CD4-positive, alpha-beta T cell (primary cell): ENCODE measurements around the gene EIPR1. TPM values are rescaled to one million over a fixed set of nuclear protein-coding genes. Genes with fewer than 3 reads are reported as not detected.

ENCODE experiments used
- ATAC-seq: fragments of 200-7000 bp; cut with Tn5 transposase; one replicate; pipeline ENCODE4 v1.10.0; 2022; ENCODE audit warnings: mild to moderate bottlenecking; ENCODE audit not compliant: poor library complexity
- CTCF ChIA-PET: fragments of 350-600 bp; sonication (Branson Sonifier 250); formaldehyde crosslinking; loops from one replicate; lab custom pipeline; 2021; ENCODE audit warnings: antibody characterized with exemption, inconsistent platforms; lab: Charles Lee
- POLR2A ChIA-PET: fragments of 350-600 bp; sonication (Branson Sonifier 250); formaldehyde crosslinking; loops from one replicate; lab custom pipeline; 2021; ENCODE audit warnings: antibody characterized with exemption, inconsistent platforms; lab: Charles Lee
- DNase-seq, 14 experiments: peaks; one replicate each; pipeline ENCODE4 v3.0.0-alpha.2; 2013 to 2020; ENCODE audit warnings: mixed read lengths in 2 of 14
- H3K27ac ChIP-seq, 2 donors: one replicate each; pipeline versions ENCODE4 v1.5.1 to v1.7.0; 2013; ENCODE audit warnings: low read length in 2 of 2, low read depth in 1 of 2, mild to moderate bottlenecking in 1 of 2
- H3K27me3 ChIP-seq, 2 experiments: 1 replicate in 1 of 2; 2 replicates in 1 of 2; pipeline versions ENCODE4 v1.6.1 to v1.7.0; 2013; ENCODE audit warnings: low read length in 2 of 2, control low read depth in 1 of 2, mild to moderate bottlenecking in 1 of 2, moderate library complexity in 1 of 2; ENCODE audit not compliant: insufficient read depth in 2 of 2, control insufficient read depth in 1 of 2
- H3K36me3 ChIP-seq: one replicate; pipeline ENCODE4 v1.6.1; 2013; ENCODE audit warnings: low read length, control low read depth; ENCODE audit not compliant: insufficient read depth
- H3K4me1 ChIP-seq: one replicate; pipeline ENCODE4 v1.6.1; 2013; ENCODE audit warnings: low read length, control low read depth; ENCODE audit not compliant: insufficient read depth
- H3K4me3 ChIP-seq: one replicate; pipeline ENCODE4 v1.5.1; 2013; ENCODE audit warnings: mild to moderate bottlenecking, low read length, moderate library complexity
- H3K9me3 ChIP-seq, 2 experiments: 1 replicate in 1 of 2; 2 replicates in 1 of 2; pipeline versions ENCODE4 v1.6.1 to v1.7.0; 2013; ENCODE audit warnings: low read length in 2 of 2, mild to moderate bottlenecking in 2 of 2, control low read depth in 1 of 2, moderate library complexity in 1 of 2; ENCODE audit not compliant: control insufficient read depth in 1 of 2, insufficient read depth in 1 of 2
- H3K27ac Mint-ChIP-seq: one replicate; pipeline ENCODE4 v1.8.0; 2020; ENCODE audit warnings: mixed read lengths
- H3K27me3 Mint-ChIP-seq: one replicate; pipeline ENCODE4 v1.8.0; 2021; ENCODE audit warnings: mixed read lengths
- H3K36me3 Mint-ChIP-seq: one replicate; pipeline ENCODE4 v1.8.0; 2021; ENCODE audit warnings: low read depth, mixed read lengths
- H3K4me1 Mint-ChIP-seq: one replicate; pipeline ENCODE4 v1.8.0; 2021; ENCODE audit warnings: low read depth, mixed read lengths
- H3K4me3 Mint-ChIP-seq: one replicate; pipeline ENCODE4 v1.8.0; 2020; ENCODE audit warnings: mild to moderate bottlenecking, mixed read lengths
- H3K9me3 Mint-ChIP-seq: one replicate; pipeline ENCODE4 v1.8.0; 2020; ENCODE audit warnings: mixed read lengths
- intact Hi-C, 2 experiments: fragments of 100-400 bp; cut with DNase I in 1 of 2; cut with micrococcal nuclease in 1 of 2; formaldehyde crosslinking; loops; one replicate each; pipeline versions ENCODE4 v1.15.1 to v1.9.0; 2023 to 2025; cut with DNase I, micrococcal nuclease
- total RNA-seq, 174 experiments: library from RNA in 2 of 174; stranded (reverse) in 2 of 174; gene quantifications; one replicate each; pipeline ENCODE4 v1.2.3 and lab custom pipeline; 2021 to 2026
- TF ChIP-seq, protein P1 (sequence below): fragments of 200-600 bp; IDR thresholded peaks from one replicate; pipeline ENCODE4 v1.8.0; 2022; ENCODE audit warnings: antibody characterized with exemption, mild to moderate bottlenecking

EIPR1 gene
- total RNA-seq, 2 experiments from 2014 or later = 11.0 to 12.4 TPM

DNA sequence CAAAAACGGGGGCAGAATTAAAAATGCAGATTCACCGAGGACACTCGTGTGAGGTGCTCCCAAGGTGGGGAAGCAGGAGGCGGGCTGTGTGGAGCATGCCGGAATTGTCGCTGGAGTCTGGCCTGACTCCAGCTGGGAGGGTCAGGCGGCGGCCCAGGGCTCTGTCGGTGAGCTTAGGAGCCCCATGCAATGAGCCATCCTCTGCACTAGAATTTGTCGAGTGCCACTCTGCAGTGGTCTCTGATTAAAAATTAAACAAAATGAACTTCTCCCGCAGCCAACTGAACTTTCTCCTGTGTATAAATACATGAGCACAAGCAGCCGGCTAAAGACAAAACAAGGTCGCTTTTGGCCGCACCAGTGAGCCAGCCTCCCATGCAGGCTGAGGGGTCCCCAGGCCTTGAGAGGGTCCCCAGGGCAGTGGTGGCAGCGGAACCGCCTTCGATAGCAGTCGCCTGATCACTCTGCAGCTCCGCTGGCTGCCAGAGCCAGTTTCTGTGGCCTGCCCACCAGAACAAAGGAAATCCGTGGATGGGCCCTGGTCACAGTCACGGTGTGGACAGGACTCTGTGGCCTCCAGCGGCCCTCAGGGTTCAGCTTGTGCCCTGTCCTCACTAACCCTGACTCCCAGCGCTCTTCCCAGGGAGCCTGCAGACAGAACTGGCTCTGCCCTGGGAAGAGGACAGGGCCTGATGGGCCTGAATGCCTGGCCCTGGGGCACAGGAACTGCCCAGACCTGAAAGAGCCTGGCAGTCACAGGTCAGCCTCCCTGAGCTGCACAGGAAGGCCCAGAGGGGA is 201.3 kb downstream of the EIPR1 start:
- H3K4me1 Mint-ChIP-seq = no peaks in the 10 kb centered on the region
- Histone ChIP-seq H3K27ac (no peak overlapping the region), H3K9me3 (peaks cover 0 to 11% of the 10 kb centered on the region in 2 experiments), H3K36me3 (peaks cover 17% of the 10 kb centered on the region), H3K4me1 (no peaks in the 10 kb centered on the region), H3K4me3 (no peak overlapping the region), H3K27me3 (no peaks in the 10 kb centered on the region)
- CTCF ChIA-PET = no interaction called here
- no peaks in the 10 kb centered on the region for H3K27me3 Mint-ChIP-seq
- POLR2A ChIA-PET = no interaction called here
- ATAC-seq = no peak
- H3K9me3 Mint-ChIP-seq = no peaks in the 10 kb centered on the region
- peaks cover 36% of the 10 kb centered on the region for H3K36me3 Mint-ChIP-seq
- no peak overlapping the region for H3K27ac Mint-ChIP-seq
- TF ChIP-seq, protein P1, sequence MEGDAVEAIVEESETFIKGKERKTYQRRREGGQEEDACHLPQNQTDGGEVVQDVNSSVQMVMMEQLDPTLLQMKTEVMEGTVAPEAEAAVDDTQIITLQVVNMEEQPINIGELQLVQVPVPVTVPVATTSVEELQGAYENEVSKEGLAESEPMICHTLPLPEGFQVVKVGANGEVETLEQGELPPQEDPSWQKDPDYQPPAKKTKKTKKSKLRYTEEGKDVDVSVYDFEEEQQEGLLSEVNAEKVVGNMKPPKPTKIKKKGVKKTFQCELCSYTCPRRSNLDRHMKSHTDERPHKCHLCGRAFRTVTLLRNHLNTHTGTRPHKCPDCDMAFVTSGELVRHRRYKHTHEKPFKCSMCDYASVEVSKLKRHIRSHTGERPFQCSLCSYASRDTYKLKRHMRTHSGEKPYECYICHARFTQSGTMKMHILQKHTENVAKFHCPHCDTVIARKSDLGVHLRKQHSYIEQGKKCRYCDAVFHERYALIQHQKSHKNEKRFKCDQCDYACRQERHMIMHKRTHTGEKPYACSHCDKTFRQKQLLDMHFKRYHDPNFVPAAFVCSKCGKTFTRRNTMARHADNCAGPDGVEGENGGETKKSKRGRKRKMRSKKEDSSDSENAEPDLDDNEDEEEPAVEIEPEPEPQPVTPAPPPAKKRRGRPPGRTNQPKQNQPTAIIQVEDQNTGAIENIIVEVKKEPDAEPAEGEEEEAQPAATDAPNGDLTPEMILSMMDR = no peak
- DNase-seq = peak in 1 of 14 experiments; percentile 28
- intact Hi-C loops = loop anchor here in 1 of 2 experiments (10.0 kb wide), 1 partner anchor 129 kb away; no protein-coding TSS in a partner anchor
- H3K4me3 Mint-ChIP-seq = no peak overlapping the region

DNA sequence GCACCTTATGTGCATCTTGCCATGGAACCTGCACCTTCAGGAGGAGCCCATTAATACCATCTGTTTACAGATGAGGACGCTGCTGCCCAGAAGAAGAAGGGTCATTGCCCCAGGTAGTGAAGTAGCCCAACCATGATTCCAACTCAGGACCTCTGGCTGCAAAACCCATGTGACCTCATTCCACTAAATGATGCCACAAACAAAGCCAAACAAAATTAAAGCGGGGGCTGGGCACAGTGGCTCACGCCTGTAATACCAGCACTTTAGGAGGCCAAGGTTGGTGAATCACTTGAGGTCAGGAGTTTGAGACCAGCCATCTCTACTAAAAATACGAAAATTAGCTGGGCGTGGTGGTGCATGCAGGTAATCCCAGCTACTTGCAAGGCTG is 202.1 kb downstream of the EIPR1 start:
- intact Hi-C loops = loop anchor here in 1 of 2 experiments (10.0 kb wide), 1 partner anchor 129 kb away; no protein-coding TSS in a partner anchor
- DNase-seq (no peak), ATAC-seq (no peak)

GRCh38 chr2:3174626-3175567 is 202.7 kb downstream of the EIPR1 start:
- Mint-ChIP-seq H3K27me3 (no peaks in the 10 kb centered on the region), H3K4me1 (no peaks in the 10 kb centered on the region), H3K9me3 (no peaks in the 10 kb centered on the region), H3K36me3 (peaks cover 38% of the 10 kb centered on the region), H3K4me3 (no peak overlapping the region), H3K27ac (no peak overlapping the region)
- Histone ChIP-seq H3K9me3 (no peaks in the 10 kb centered on the region), H3K36me3 (peaks cover 17% of the 10 kb centered on the region), H3K4me3 (no peak overlapping the region), H3K27me3 (no peaks in the 10 kb centered on the region), H3K27ac (no peak overlapping the region), H3K4me1 (no peaks in the 10 kb centered on the region)
- CTCF ChIA-PET = no interaction called here
- TF ChIP-seq, protein P1 = no peak
- intact Hi-C loops = loop anchor here in 1 of 2 experiments (10.0 kb wide), 1 partner anchor 130 kb away; no protein-coding TSS in a partner anchor
- DNase-seq (peak in 1 of 14 experiments; percentile 12), ATAC-seq (no peak)
- POLR2A ChIA-PET = no interaction called here

More for the DNA sequence above, 202.1 kb downstream of the EIPR1 start:
- no peaks in the 10 kb centered on the region for H3K4me1 ChIP-seq
- Mint-ChIP-seq H3K9me3 (no peaks in the 10 kb centered on the region), H3K36me3 (peaks cover 38% of the 10 kb centered on the region), H3K4me1 (no peaks in the 10 kb centered on the region), H3K27ac (no peak overlapping the region), H3K4me3 (no peak overlapping the region), H3K27me3 (no peaks in the 10 kb centered on the region)
- peaks cover 0 to 4% of the 10 kb centered on the region in 2 experiments for H3K9me3 ChIP-seq
- ChIA-PET CTCF (no interaction called here), POLR2A (no interaction called here)
- H3K4me3 ChIP-seq = no peak overlapping the region
- H3K27ac ChIP-seq = no peak overlapping the region
- peaks cover 17% of the 10 kb centered on the region for H3K36me3 ChIP-seq
- H3K27me3 ChIP-seq = no peaks in the 10 kb centered on the region
- TF ChIP-seq, protein P1 = no peak
